Measurements from ENCODE around the gene FAM76A.
"Not testable (repeated sequence)": the region's sequence is repeated elsewhere in the genome, so short reads cannot be mapped to it uniquely, and the experiment has no call there.

Gene FAM76A

GRCh38 chr1:27782950-27783349 lies 57.2 kb downstream of the FAM76A start:
- no peak for DNase-seq

GRCh38 chr1:27784700-27785099 lies 58.9 kb downstream of the FAM76A start:
- DNase-seq = no peak

- DNase-seq = no peak
Measured at GRCh38 chr1:27785781-27786455, 60.2 kb downstream of the FAM76A start.

- no peak for DNase-seq
Measured at GRCh38 chr1:27787895-27788294, 62.1 kb downstream of the FAM76A start.

- no peak for DNase-seq
Measured at GRCh38 chr1:27789540-27790041, 63.8 kb downstream of the FAM76A start.

GRCh38 chr1:27790270-27790669 lies 64.5 kb downstream of the FAM76A start:
- not testable (repeated sequence) for DNase-seq

GRCh38 chr1:27795601-27796000 lies 69.8 kb downstream of the FAM76A start:
- no peak for DNase-seq

GRCh38 chr1:27804791-27805190 lies 79.0 kb downstream of the FAM76A start:
- no peak for DNase-seq

GRCh38 chr1:27806758-27807157 lies 81.0 kb downstream of the FAM76A start:
- no peak for DNase-seq

- no peak for DNase-seq
Measured at GRCh38 chr1:27807385-27807784, 81.6 kb downstream of the FAM76A start.

GRCh38 chr1:27808131-27808530 lies 82.4 kb downstream of the FAM76A start:
- DNase-seq = not testable (repeated sequence)

GRCh38 chr1:27809883-27810282 lies 84.1 kb downstream of the FAM76A start:
- no peak for DNase-seq

- DNase-seq = no peak
Measured at GRCh38 chr1:27811741-27812500, 86.2 kb downstream of the FAM76A start.
